Peyer's patch (tissue), 4 donors: ENCODE results near the gene CDC42EP3.

Experiments used
- CTCF ChIP-seq, 6 experiments: fragments of 450-650 bp in 4 of 6; fragments of 200-600 bp in 2 of 6; sonication (generic) in 1 of 6; IDR thresholded peaks; one replicate each; pipeline ENCODE4 v1.5.1; 2017 to 2019; ENCODE audit warnings: antibody characterized with exemption in 6 of 6, mild to moderate bottlenecking in 3 of 6, moderate library complexity in 1 of 6
- POLR2A ChIP-seq, 2 donors: fragments of 450-650 bp; IDR thresholded peaks; one replicate each; pipeline ENCODE4 v1.5.1; 2017; ENCODE audit warnings: antibody characterized with exemption in 2 of 2, mild to moderate bottlenecking in 2 of 2, moderate library complexity in 2 of 2

GRCh38 chr2:37654419-37654818, 17.0 kb downstream of the CDC42EP3 start:
- TF ChIP-seq CTCF (IDR thresholded peaks at IDR 0.05) (no peak), POLR2A (IDR thresholded peaks at IDR 0.05) (no peak)
